Ishikawa (cell line): ENCODE data around the gene MOB3C.

Source experiments
- CEBPB ChIP-seq: IDR thresholded peaks from 2 replicates; pipeline ENCODE4 v1.6.1; 2012
- CREB1 ChIP-seq: IDR thresholded peaks from 2 replicates; pipeline ENCODE4 v1.6.1; 2012; ENCODE audit warnings: low read depth
- EGR1 ChIP-seq: IDR thresholded peaks from 2 replicates; pipeline ENCODE4 v1.6.1; 2012
- EP300 ChIP-seq: IDR thresholded peaks from 2 replicates; pipeline ENCODE4 v1.6.1; 2012; ENCODE audit warnings: borderline replicate concordance
- MAX ChIP-seq: IDR thresholded peaks from 2 replicates; pipeline ENCODE4 v1.6.1; 2012
- RAD21 ChIP-seq: IDR thresholded peaks from 2 replicates; pipeline ENCODE4 v1.6.1; 2012; ENCODE audit warnings: low read depth
- REST ChIP-seq: IDR thresholded peaks from 2 replicates; pipeline ENCODE4 v1.6.1; 2012; ENCODE audit warnings: low read depth, mild to moderate bottlenecking
- TAF1 ChIP-seq: IDR thresholded peaks from 2 replicates; pipeline ENCODE4 v1.6.1; 2012; ENCODE audit warnings: low read depth, mild to moderate bottlenecking
- TCF12 ChIP-seq: IDR thresholded peaks from 2 replicates; pipeline ENCODE4 v1.6.1; 2012; ENCODE audit warnings: low read depth
- TEAD4 ChIP-seq: IDR thresholded peaks from 2 replicates; pipeline ENCODE4 v1.6.1; 2012
- USF1 ChIP-seq: IDR thresholded peaks from 2 replicates; pipeline ENCODE4 v1.6.1; 2012
- YY1 ChIP-seq: IDR thresholded peaks from 2 replicates; pipeline ENCODE4 v1.6.1; 2012; ENCODE audit warnings: low read depth
- ZBTB7A ChIP-seq: IDR thresholded peaks from 2 replicates; pipeline ENCODE4 v1.6.1; 2012; ENCODE audit warnings: low read depth

GRCh38 chr1:46576596-46576995 lies 40.0 kb downstream of the MOB3C start:
- TF ChIP-seq RAD21 (no peak), EP300 (no peak), TCF12 (no peak), USF1 (no peak), CREB1 (no peak), TAF1 (no peak), CEBPB (no peak), YY1 (no peak), REST (no peak), MAX (no peak), TEAD4 (no peak), EGR1 (no peak), ZBTB7A (no peak)
